ENCODE data around the gene TRMT61A.

- TF ChIP-seq POLR2AphosphoS5 (IDR thresholded peaks at IDR 0.05) (no peak), POLR2A (IDR thresholded peaks at IDR 0.05) (no peak)
- TF ChIP-seq, protein P1, sequence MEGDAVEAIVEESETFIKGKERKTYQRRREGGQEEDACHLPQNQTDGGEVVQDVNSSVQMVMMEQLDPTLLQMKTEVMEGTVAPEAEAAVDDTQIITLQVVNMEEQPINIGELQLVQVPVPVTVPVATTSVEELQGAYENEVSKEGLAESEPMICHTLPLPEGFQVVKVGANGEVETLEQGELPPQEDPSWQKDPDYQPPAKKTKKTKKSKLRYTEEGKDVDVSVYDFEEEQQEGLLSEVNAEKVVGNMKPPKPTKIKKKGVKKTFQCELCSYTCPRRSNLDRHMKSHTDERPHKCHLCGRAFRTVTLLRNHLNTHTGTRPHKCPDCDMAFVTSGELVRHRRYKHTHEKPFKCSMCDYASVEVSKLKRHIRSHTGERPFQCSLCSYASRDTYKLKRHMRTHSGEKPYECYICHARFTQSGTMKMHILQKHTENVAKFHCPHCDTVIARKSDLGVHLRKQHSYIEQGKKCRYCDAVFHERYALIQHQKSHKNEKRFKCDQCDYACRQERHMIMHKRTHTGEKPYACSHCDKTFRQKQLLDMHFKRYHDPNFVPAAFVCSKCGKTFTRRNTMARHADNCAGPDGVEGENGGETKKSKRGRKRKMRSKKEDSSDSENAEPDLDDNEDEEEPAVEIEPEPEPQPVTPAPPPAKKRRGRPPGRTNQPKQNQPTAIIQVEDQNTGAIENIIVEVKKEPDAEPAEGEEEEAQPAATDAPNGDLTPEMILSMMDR (IDR thresholded peaks at IDR 0.05), result no peak
These were observed 37.3 kb upstream of the TRMT61A start for GRCh38 chr14:103491691-103492090.

Measured in stomach (tissue), 4 donors.